Measurements from ENCODE around the gene DNMBP. TPM values are rescaled to one million over a fixed set of nuclear protein-coding genes. Genes with fewer than 3 reads are reported as not detected.
A peak's percentile ranks its signal among the peaks of the same experiment; 100 is the strongest.
"Not testable (repeated sequence)": the region's sequence is repeated elsewhere in the genome, so short reads cannot be mapped to it uniquely, and the experiment has no call there.

Gene DNMBP
- total RNA-seq, 6 donors from 2014 or later, result 10.1 to 18.9 (median 12.6) TPM

DNA sequence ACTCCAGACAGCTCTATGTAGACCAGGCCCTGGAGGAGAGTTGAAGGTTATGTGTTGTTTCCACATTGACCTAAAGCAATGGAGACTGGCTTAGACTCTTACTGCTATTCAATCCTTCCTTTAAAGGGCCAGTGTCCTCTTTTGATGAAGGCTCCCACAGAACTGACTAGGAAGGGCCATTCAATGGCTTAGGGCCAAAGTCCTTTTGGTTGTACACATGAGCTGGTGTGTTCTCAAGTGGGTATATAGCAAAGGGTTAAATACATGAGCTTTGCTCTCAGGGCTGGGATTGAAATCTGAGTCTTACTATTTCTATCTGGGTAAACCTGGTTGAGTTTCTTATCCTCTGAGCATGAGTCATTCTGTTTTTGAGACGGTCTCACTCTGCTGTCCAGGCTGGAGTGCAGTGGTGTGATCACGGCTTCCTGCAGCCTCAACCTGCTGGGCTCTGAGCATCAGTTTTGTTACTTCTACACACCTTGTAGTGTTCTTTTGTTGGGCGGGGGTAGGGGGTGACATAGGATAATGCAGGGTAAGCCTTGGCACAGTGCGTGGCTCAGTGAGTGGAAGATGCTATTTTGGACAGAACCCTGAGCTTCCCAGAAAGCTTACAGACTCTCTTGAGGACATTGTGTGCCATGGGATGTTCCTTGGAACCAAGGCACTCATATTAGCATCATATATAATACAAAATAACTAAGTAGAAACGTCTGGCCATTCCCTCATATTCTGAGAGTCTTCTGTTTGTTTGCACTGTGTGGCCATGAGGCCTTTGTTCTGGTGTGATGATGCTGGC is 137.2 kb downstream of the DNMBP start:
- no peak for TF ChIP-seq POLR2A (IDR thresholded peaks at IDR 0.05)
- no peak for TF ChIP-seq POLR2AphosphoS5 (IDR thresholded peaks at IDR 0.05)
- no peak for TF ChIP-seq EP300 (IDR thresholded peaks at IDR 0.05)
- TF ChIP-seq CTCF (IDR thresholded peaks at IDR 0.05), result no peak
- Histone ChIP-seq H3K36me3 (peaks cover 11 to 29% (median 16%) of the 10 kb centered on the region in 4 donors), H3K27me3 (no peaks in the 10 kb centered on the region), H3K9me3 (no peaks in the 10 kb centered on the region), H3K4me1 (no peaks in the 10 kb centered on the region), H3K27ac (no peak overlapping the region), H3K4me3 (no peak overlapping the region)
- DNase-seq (no peak), ATAC-seq (ENCODE audit: low FRiP score in 2 of 2) (no peak)
- 68% methylated on average over 5 of the region's 5 CpGs for WGBS, 2 donors

- H3K27me3 ChIP-seq, result no peaks in the 10 kb centered on the region
- no peak for TF ChIP-seq POLR2AphosphoS5 (IDR thresholded peaks at IDR 0.05)
- TF ChIP-seq CTCF (IDR thresholded peaks at IDR 0.05), result no peak
- no peak for TF ChIP-seq POLR2A (IDR thresholded peaks at IDR 0.05)
- no peak for TF ChIP-seq EP300 (IDR thresholded peaks at IDR 0.05)
- ATAC-seq (ENCODE audit: low FRiP score in 2 of 2), result peak in 1 of 2 donors; percentile 23
- H3K36me3 ChIP-seq, result peaks cover 0 to 5% (median 0%) of the 10 kb centered on the region in 4 donors
- 64 to 67% methylated on average over 6 to 8 of the region's 8 CpGs for WGBS, 2 donors
- H3K9me3 ChIP-seq, result no peaks in the 10 kb centered on the region
- no peak for DNase-seq
- H3K4me3 ChIP-seq, result no peak overlapping the region
- no peak overlapping the region for H3K27ac ChIP-seq
- H3K4me1 ChIP-seq, result no peaks in the 10 kb centered on the region
Observed at GRCh38 chr10:99870123-99870730, 139.5 kb downstream of the DNMBP start.

GRCh38 chr10:99869581-99870122 is 140.1 kb downstream of the DNMBP start:
- 76 to 79% methylated on average over 9 of the region's 9 CpGs for WGBS, 2 donors
- H3K36me3 ChIP-seq, result no peaks in the 10 kb centered on the region
- H3K4me3 ChIP-seq, result no peak overlapping the region
- H3K27ac ChIP-seq, result no peak overlapping the region
- no peaks in the 10 kb centered on the region for H3K9me3 ChIP-seq
- no peaks in the 10 kb centered on the region for H3K27me3 ChIP-seq
- TF ChIP-seq EP300 (IDR thresholded peaks at IDR 0.05) (no peak), CTCF (IDR thresholded peaks at IDR 0.05) (no peak), POLR2AphosphoS5 (IDR thresholded peaks at IDR 0.05) (no peak), POLR2A (IDR thresholded peaks at IDR 0.05) (no peak)
- DNase-seq (no peak), ATAC-seq (ENCODE audit: low FRiP score in 2 of 2) (no peak)
- H3K4me1 ChIP-seq, result no peaks in the 10 kb centered on the region

GRCh38 chr10:99867250-99867649 is 142.5 kb downstream of the DNMBP start:
- not testable (repeated sequence) for H3K27ac ChIP-seq; H3K4me3 ChIP-seq; H3K36me3 ChIP-seq; ATAC-seq (ENCODE audit: low FRiP score in 2 of 2); H3K9me3 ChIP-seq; DNase-seq; H3K4me1 ChIP-seq; H3K27me3 ChIP-seq
- 91 to 99% methylated on average over 2 to 3 of the region's 3 CpGs for WGBS, 2 donors

GRCh38 chr10:99863535-99864240 is 146.1 kb downstream of the DNMBP start:
- not testable (repeated sequence) for DNase-seq; H3K9me3 ChIP-seq; ATAC-seq (ENCODE audit: low FRiP score in 2 of 2); H3K4me1 ChIP-seq; H3K27me3 ChIP-seq; H3K4me3 ChIP-seq; H3K27ac ChIP-seq; H3K36me3 ChIP-seq
- 55 to 61% methylated on average over 9 of the region's 9 CpGs for WGBS, 2 donors
